ENCODE measurements around the gene SLC22A5.
A peak's percentile ranks its signal among the peaks of the same experiment; 100 is the strongest.

The SLC22A5 gene

GRCh38 chr5:132425975-132426524 is 56.5 kb downstream of the SLC22A5 start:
- Histone ChIP-seq H3K9ac (ENCODE audit: low read depth, low read length, poor library complexity, severe bottlenecking) (peak overlapping the region; percentile 100), H3K4me1 (ENCODE audit: insufficient read depth, low read length, poor library complexity, severe bottlenecking) (peaks cover 96% of the 10 kb centered on the region), H3K9me2 (replicated peaks; ENCODE audit: low read depth, low read length) (no peaks in the 10 kb centered on the region), H3K36me3 (ENCODE audit: insufficient read depth, low read length) (peaks cover 6% of the 10 kb centered on the region; the same call in 1 of the 2 replicates), H3K4me3 (ENCODE audit: low read length, poor library complexity, severe bottlenecking) (peak overlapping the region; percentile 93), H3K4me2 (ENCODE audit: low read depth, low read length, poor library complexity, severe bottlenecking) (peak overlapping the region; percentile 98), H3K9me3 (ENCODE audit: insufficient read depth, low read depth, low read length) (no peaks in the 10 kb centered on the region), H4K20me1 (ENCODE audit: insufficient read depth, low read length, poor library complexity, severe bottlenecking) (no peaks in the 10 kb centered on the region), H3K27me3 (ENCODE audit: insufficient read depth, low read length, poor library complexity, severe bottlenecking) (no peaks in the 10 kb centered on the region), H3K79me2 (ENCODE audit: insufficient read depth, low read length) (peaks cover 91% of the 10 kb centered on the region), H2AFZ (ENCODE audit: low read length) (no peak overlapping the region), H3F3A (ENCODE audit: low read depth) (peaks cover 9% of the 10 kb centered on the region)
- TF ChIP-seq EZH2phosphoT487 (IDR thresholded peaks at IDR 0.05; ENCODE audit: borderline replicate concordance) (no peak), CTCF (conservative IDR thresholded peaks at IDR 0.05; ENCODE audit: low read length) (no peak)

- Histone ChIP-seq H3K9me3 (ENCODE audit: insufficient read depth, low read depth, low read length) (no peaks in the 10 kb centered on the region), H3K4me1 (ENCODE audit: insufficient read depth, low read length, poor library complexity, severe bottlenecking) (peaks cover 96% of the 10 kb centered on the region), H2AFZ (ENCODE audit: low read length) (no peak overlapping the region), H3K9ac (ENCODE audit: low read depth, low read length, poor library complexity, severe bottlenecking) (peak overlapping the region; percentile 100), H3K27me3 (ENCODE audit: insufficient read depth, low read length, poor library complexity, severe bottlenecking) (no peaks in the 10 kb centered on the region), H3K9me2 (replicated peaks; ENCODE audit: low read depth, low read length) (no peaks in the 10 kb centered on the region), H3F3A (ENCODE audit: low read depth) (peaks cover 4% of the 10 kb centered on the region; the same call in 1 of the 2 replicates), H3K36me3 (ENCODE audit: insufficient read depth, low read length) (peaks cover 6% of the 10 kb centered on the region; the same call in 1 of the 2 replicates), H4K20me1 (ENCODE audit: insufficient read depth, low read length, poor library complexity, severe bottlenecking) (no peaks in the 10 kb centered on the region), H3K4me2 (ENCODE audit: low read depth, low read length, poor library complexity, severe bottlenecking) (peak overlapping the region; percentile 98), H3K4me3 (ENCODE audit: low read length, poor library complexity, severe bottlenecking) (peak overlapping the region; percentile 93), H3K79me2 (ENCODE audit: insufficient read depth, low read length) (peaks cover 93% of the 10 kb centered on the region)
- TF ChIP-seq CTCF (conservative IDR thresholded peaks at IDR 0.05; ENCODE audit: low read length) = peak; percentile 51
- no peak for TF ChIP-seq EZH2phosphoT487 (IDR thresholded peaks at IDR 0.05; ENCODE audit: borderline replicate concordance)
Measured at GRCh38 chr5:132426525-132427138, 57.1 kb downstream of the SLC22A5 start.

GRCh38 chr5:132427281-132428146 is 58.0 kb downstream of the SLC22A5 start:
- H2AFZ ChIP-seq (ENCODE audit: low read length) = no peak overlapping the region
- H3K9me3 ChIP-seq (ENCODE audit: insufficient read depth, low read depth, low read length) = no peaks in the 10 kb centered on the region
- H4K20me1 ChIP-seq (ENCODE audit: insufficient read depth, low read length, poor library complexity, severe bottlenecking) = no peaks in the 10 kb centered on the region
- peak overlapping the region; percentile 98 for H3K4me2 ChIP-seq (ENCODE audit: low read depth, low read length, poor library complexity, severe bottlenecking)
- H3K79me2 ChIP-seq (ENCODE audit: insufficient read depth, low read length) = peaks cover 95% of the 10 kb centered on the region
- peak overlapping the region; percentile 93 for H3K4me3 ChIP-seq (ENCODE audit: low read length, poor library complexity, severe bottlenecking)
- TF ChIP-seq EZH2phosphoT487 (IDR thresholded peaks at IDR 0.05; ENCODE audit: borderline replicate concordance) (no peak), CTCF (conservative IDR thresholded peaks at IDR 0.05; ENCODE audit: low read length) (no peak)
- H3K9ac ChIP-seq (ENCODE audit: low read depth, low read length, poor library complexity, severe bottlenecking) = peak overlapping the region; percentile 100
- H3K36me3 ChIP-seq (ENCODE audit: insufficient read depth, low read length) = peaks cover 6% of the 10 kb centered on the region; the same call in 1 of the 2 replicates
- H3F3A ChIP-seq (ENCODE audit: low read depth) = peaks cover 3% of the 10 kb centered on the region; the same call in 1 of the 2 replicates
- H3K9me2 ChIP-seq (replicated peaks; ENCODE audit: low read depth, low read length) = no peaks in the 10 kb centered on the region
- H3K27me3 ChIP-seq (ENCODE audit: insufficient read depth, low read length, poor library complexity, severe bottlenecking) = no peaks in the 10 kb centered on the region
- peaks cover 91% of the 10 kb centered on the region for H3K4me1 ChIP-seq (ENCODE audit: insufficient read depth, low read length, poor library complexity, severe bottlenecking)
